Tongue (tissue), 2 donors: ENCODE results near the gene SHROOM3. TPM values are rescaled to one million over a fixed set of nuclear protein-coding genes. Genes with fewer than 3 reads are reported as not detected.

ENCODE experiments used
- DNase-seq: peaks from one replicate; pipeline ENCODE4 v3.0.0-alpha.2; 2015
- total RNA-seq: library from RNA; depleted of rRNA; stranded (reverse); fragments of >200 nt; gene quantifications from one replicate; pipeline ENCODE4 v1.2.3, GENCODE V29; 2014

The SHROOM3 gene
- total RNA-seq, 1 donor from 2014 or later = 17.5 TPM

GRCh38 chr4:76663824-76664223, 228.8 kb downstream of the SHROOM3 start:
- DNase-seq = no peak

GRCh38 chr4:76665153-76665552, 230.1 kb downstream of the SHROOM3 start:
- no peak for DNase-seq

- no peak for DNase-seq
Measured at GRCh38 chr4:76665721-76666120, 230.7 kb downstream of the SHROOM3 start.

GRCh38 chr4:76666944-76667532, 232.0 kb downstream of the SHROOM3 start:
- DNase-seq = no peak

- no peak for DNase-seq
Measured at GRCh38 chr4:76670631-76671030, 235.6 kb downstream of the SHROOM3 start.

GRCh38 chr4:76673362-76673761, 238.3 kb downstream of the SHROOM3 start:
- DNase-seq = no peak

- no peak for DNase-seq
Measured at GRCh38 chr4:76674983-76675382, 240.0 kb downstream of the SHROOM3 start.

- no peak for DNase-seq
Measured at GRCh38 chr4:76677571-76678326, 242.7 kb downstream of the SHROOM3 start.

GRCh38 chr4:76679691-76680090, 244.7 kb downstream of the SHROOM3 start:
- DNase-seq = peak; percentile 40

- DNase-seq = no peak
Measured at GRCh38 chr4:76680952-76681351, 245.9 kb downstream of the SHROOM3 start.

- no peak for DNase-seq
Measured at GRCh38 chr4:76681996-76682395, 247.0 kb downstream of the SHROOM3 start.

- no peak for DNase-seq
Measured at GRCh38 chr4:76683144-76683543, 248.1 kb downstream of the SHROOM3 start.

GRCh38 chr4:76687746-76688448, 252.9 kb downstream of the SHROOM3 start:
- DNase-seq = peak; percentile 53

- DNase-seq = peak; percentile 52
Measured at GRCh38 chr4:76688619-76689144, 253.7 kb downstream of the SHROOM3 start.

- peak; percentile 68 for DNase-seq
Measured at GRCh38 chr4:76689145-76689817, 254.3 kb downstream of the SHROOM3 start.

- peak; percentile 48 for DNase-seq
Measured at GRCh38 chr4:76690011-76690905, 255.2 kb downstream of the SHROOM3 start.

GRCh38 chr4:76690906-76691275, 255.9 kb downstream of the SHROOM3 start:
- DNase-seq = no peak

- no peak for DNase-seq
Measured at GRCh38 chr4:76691807-76692582, 257.0 kb downstream of the SHROOM3 start.

- no peak for DNase-seq
Measured at GRCh38 chr4:76692761-76693160, 257.7 kb downstream of the SHROOM3 start.

GRCh38 chr4:76694056-76694455, 259.0 kb downstream of the SHROOM3 start:
- DNase-seq = no peak

- peak; percentile 31 for DNase-seq
Measured at GRCh38 chr4:76696109-76696508, 261.1 kb downstream of the SHROOM3 start.
